GM10266 (cell line): Measurements from ENCODE around the gene ZCCHC14.

ENCODE experiments used
- DNase-seq: peaks from one replicate; pipeline ENCODE4 v3.0.0; 2012; ENCODE audit errors: extremely low spot score
- CTCF ChIP-seq: IDR thresholded peaks from 2 replicates; pipeline ENCODE4 v1.5.1; 2012; ENCODE audit warnings: mild to moderate bottlenecking, low read depth; ENCODE audit not compliant: control insufficient read depth, insufficient read depth; ENCODE audit errors: missing control alignments

The ZCCHC14 gene

GRCh38 chr16:87457709-87458423 lies 35.0 kb downstream of the ZCCHC14 start:
- no peak for DNase-seq

GRCh38 chr16:87457061-87457611 lies 35.7 kb downstream of the ZCCHC14 start:
- DNase-seq = no peak
- TF ChIP-seq CTCF = no peak

More at GRCh38 chr16:87457709-87458423, 35.0 kb downstream of the ZCCHC14 start:
- no peak for TF ChIP-seq CTCF

GRCh38 chr16:87454391-87454790 lies 38.4 kb downstream of the ZCCHC14 start:
- DNase-seq = no peak

GRCh38 chr16:87453326-87453725 lies 39.5 kb downstream of the ZCCHC14 start:
- TF ChIP-seq CTCF = no peak

More at GRCh38 chr16:87454391-87454790, 38.4 kb downstream of the ZCCHC14 start:
- no peak for TF ChIP-seq CTCF

GRCh38 chr16:87451563-87452210 lies 41.1 kb downstream of the ZCCHC14 start:
- DNase-seq = no peak
- no peak for TF ChIP-seq CTCF

More at GRCh38 chr16:87453326-87453725, 39.5 kb downstream of the ZCCHC14 start:
- DNase-seq = no peak

GRCh38 chr16:87448866-87449265 lies 44.0 kb downstream of the ZCCHC14 start:
- no peak for DNase-seq
- TF ChIP-seq CTCF = no peak

GRCh38 chr16:87447323-87447722 lies 45.5 kb downstream of the ZCCHC14 start:
- TF ChIP-seq CTCF = no peak
- no peak for DNase-seq
